Stimulated activated CD4-positive, alpha-beta T cell treated with anti-CD3 and anti-CD28 coated beads, Interleukin-1b, Interleukin-23, amount 100 ng/mL, for 4 hours (primary cell): ENCODE data around the gene UAP1.
"Not testable (repeated sequence)": the region's sequence is repeated elsewhere in the genome, so short reads cannot be mapped to it uniquely, and the experiment has no call there.

Experiments
- DNase-seq, 2 donors: peaks; one replicate each; pipeline ENCODE4 v3.0.0-alpha.2; 2020; ENCODE audit warnings: low read depth in 2 of 2

Gene UAP1

GRCh38 chr1:162565460-162565859 lies 3.9 kb downstream of the UAP1 start:
- no peak for DNase-seq

- DNase-seq: no peak
Measured at GRCh38 chr1:162566870-162567269, 5.3 kb downstream of the UAP1 start.

GRCh38 chr1:162568802-162569201 lies 7.3 kb downstream of the UAP1 start:
- DNase-seq: no peak

- DNase-seq: no peak
Measured at GRCh38 chr1:162570718-162571117, 9.2 kb downstream of the UAP1 start.

- DNase-seq: not testable (repeated sequence)
Measured at GRCh38 chr1:162571121-162571520, 9.6 kb downstream of the UAP1 start.

GRCh38 chr1:162571696-162572095 lies 10.2 kb downstream of the UAP1 start:
- no peak for DNase-seq

GRCh38 chr1:162573136-162573535 lies 11.6 kb downstream of the UAP1 start:
- DNase-seq: no peak

GRCh38 chr1:162578071-162578700 lies 16.7 kb downstream of the UAP1 start:
- DNase-seq: no peak

- no peak for DNase-seq
Measured at GRCh38 chr1:162578936-162579335, 17.4 kb downstream of the UAP1 start.

- no peak for DNase-seq
Measured at GRCh38 chr1:162580308-162580707, 18.8 kb downstream of the UAP1 start.

- DNase-seq: not testable (repeated sequence)
Measured at GRCh38 chr1:162582901-162583300, 21.4 kb downstream of the UAP1 start.

GRCh38 chr1:162585101-162585500 lies 23.6 kb downstream of the UAP1 start:
- DNase-seq: not testable (repeated sequence)

GRCh38 chr1:162587347-162587746 lies 25.8 kb downstream of the UAP1 start:
- DNase-seq: no peak

GRCh38 chr1:162587761-162588260 lies 26.3 kb downstream of the UAP1 start:
- DNase-seq: no peak

- DNase-seq: no peak
Measured at GRCh38 chr1:162590101-162590500, 28.6 kb downstream of the UAP1 start.

GRCh38 chr1:162590686-162591085 lies 29.2 kb downstream of the UAP1 start:
- DNase-seq: no peak

GRCh38 chr1:162596514-162597170 lies 35.1 kb downstream of the UAP1 start:
- no peak for DNase-seq

- DNase-seq: no peak
Measured at GRCh38 chr1:162599451-162599850, 37.9 kb downstream of the UAP1 start.

- DNase-seq: not testable (repeated sequence)
Measured at GRCh38 chr1:162603117-162603516, 41.6 kb downstream of the UAP1 start.

- no peak for DNase-seq
Measured at GRCh38 chr1:162605225-162605927, 43.9 kb downstream of the UAP1 start.

- no peak for DNase-seq
Measured at GRCh38 chr1:162609306-162609705, 47.8 kb downstream of the UAP1 start.

- no peak for DNase-seq
Measured at GRCh38 chr1:162612606-162613400, 51.3 kb downstream of the UAP1 start.
